Cardiac muscle cell (in vitro differentiated cells and primary cell): ENCODE results near the gene GNG7. TPM values are rescaled to one million over a fixed set of nuclear protein-coding genes. Genes with fewer than 3 reads are reported as not detected.
A peak's percentile ranks its signal among the peaks of the same experiment; 100 is the strongest.
"Not testable (repeated sequence)": the region's sequence is repeated elsewhere in the genome, so short reads cannot be mapped to it uniquely, and the experiment has no call there.

ENCODE experiments used
- DNase-seq, 2 donors: peaks; one replicate each; pipeline versions ENCODE4 v3.0.0 to v3.0.0-alpha.2; 2010 to 2017; ENCODE audit warnings: low read depth in 1 of 2, low spot score in 1 of 2
- H3K27ac ChIP-seq: fragments of 200-600 bp; sonication (generic); 2 replicates; pipeline ENCODE4 v1.5.1; 2016
- H3K27me3 ChIP-seq: fragments of 200-600 bp; sonication (generic); 2 replicates; pipeline ENCODE4 v1.6.0; 2016; ENCODE audit warnings: control low read depth
- H3K36me3 ChIP-seq: fragments of 200-600 bp; sonication (generic); 2 replicates; pipeline ENCODE4 v1.5.1; 2016; ENCODE audit warnings: control low read depth
- H3K4me1 ChIP-seq: fragments of 200-600 bp; sonication (generic); 2 replicates; pipeline ENCODE4 v1.8.1; 2017; ENCODE audit warnings: low read depth, mild to moderate bottlenecking, mixed run types
- H3K4me3 ChIP-seq: fragments of 200-600 bp; sonication (generic); 2 replicates; pipeline ENCODE4 v1.5.1; 2016; ENCODE audit warnings: mild to moderate bottlenecking
- H3K9me3 ChIP-seq: fragments of 200-600 bp; sonication (generic); 2 replicates; pipeline ENCODE4 v1.5.1; 2017; ENCODE audit warnings: low read depth, mild to moderate bottlenecking, control low read depth
- CTCF ChIP-seq: IDR thresholded peaks from 2 replicates; pipeline ENCODE4 v1.5.1; 2012; ENCODE audit warnings: low read depth, mild to moderate bottlenecking, low read length
- polyA plus RNA-seq: library from polyadenylated mRNA; unstranded; fragments of >200 nt; fragmentation: Nextera tagmentation; extraction: Ambion mirVana; gene quantifications from 2 replicates; pipeline ENCODE4 v1.2.1, GENCODE V29; 2016
- total RNA-seq: library from RNA; depleted of rRNA; stranded (reverse); fragments of >200 nt; gene quantifications from 2 replicates; pipeline ENCODE4 v1.2.3, GENCODE V29; 2016

The GNG7 gene
- total and polyA plus RNA-seq, 2 experiments from 2014 or later: 20.4 to 24.8 TPM

DNA sequence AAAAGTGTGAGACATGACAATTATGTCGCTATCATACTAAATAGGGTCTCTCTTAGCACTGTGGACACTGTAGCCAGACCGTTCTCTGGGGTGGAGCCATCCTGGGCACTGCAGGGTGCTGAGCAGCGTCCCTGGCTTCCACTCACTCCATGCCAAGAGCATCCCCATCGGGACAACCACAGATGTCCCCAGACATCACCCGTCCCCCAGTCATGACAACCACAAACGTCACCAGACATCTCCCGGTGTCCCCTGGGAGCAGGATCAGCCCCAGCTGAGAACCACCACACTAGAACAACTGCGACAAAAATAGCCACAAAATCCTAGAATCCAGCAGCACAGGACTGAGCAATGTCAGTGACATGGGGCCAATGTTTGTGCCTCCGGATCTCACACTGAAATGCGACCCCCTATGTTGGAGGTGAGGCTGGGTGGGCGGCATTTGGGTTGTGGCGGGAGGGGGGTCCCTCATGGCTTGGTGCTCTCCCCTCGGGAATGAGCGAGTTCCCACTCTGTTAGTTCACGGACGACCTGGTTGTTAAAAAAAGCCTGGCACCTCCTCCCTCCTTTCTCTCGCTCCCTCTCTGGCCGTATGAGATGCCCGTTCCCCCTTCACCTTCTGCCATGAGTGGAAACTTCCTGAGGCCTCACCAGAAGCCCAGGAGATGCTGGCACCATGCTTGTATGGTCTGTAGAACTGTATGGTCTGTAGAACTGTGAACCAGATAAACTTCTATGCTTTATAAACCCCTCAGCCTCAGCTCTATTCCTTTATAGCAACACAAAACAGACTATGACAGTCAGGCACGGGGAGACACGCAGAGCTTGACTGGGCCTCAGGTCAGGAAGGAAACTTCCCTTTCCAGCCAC lies 132.7 kb downstream of the GNG7 start:
- no peaks in the 10 kb centered on the region for H3K9me3 ChIP-seq
- no peak for DNase-seq
- no peak for TF ChIP-seq CTCF
- H3K27me3 ChIP-seq: no peaks in the 10 kb centered on the region
- no peaks in the 10 kb centered on the region for H3K4me1 ChIP-seq
- H3K4me3 ChIP-seq: no peak overlapping the region
- no peaks in the 10 kb centered on the region for H3K36me3 ChIP-seq
- no peak overlapping the region for H3K27ac ChIP-seq

DNA sequence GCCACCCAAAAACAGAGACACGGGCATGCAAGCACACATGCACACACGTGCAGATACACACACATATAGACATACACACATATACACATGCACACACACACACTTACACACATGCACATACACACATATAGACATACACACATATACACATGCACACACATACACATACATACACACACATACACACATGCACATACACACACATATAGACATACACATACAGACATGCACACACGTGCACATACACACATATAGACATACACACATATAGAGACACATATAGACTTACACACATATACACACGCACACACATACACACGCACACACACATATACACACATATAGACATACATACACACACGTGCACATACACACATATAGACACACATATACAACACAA lies 134.5 kb downstream of the GNG7 start:
- Histone ChIP-seq H3K4me3 (no peak overlapping the region), H3K36me3 (no peaks in the 10 kb centered on the region), H3K4me1 (no peaks in the 10 kb centered on the region), H3K27ac (no peak overlapping the region), H3K27me3 (no peaks in the 10 kb centered on the region), H3K9me3 (no peaks in the 10 kb centered on the region)
- no peak for DNase-seq
- TF ChIP-seq CTCF: no peak

DNA sequence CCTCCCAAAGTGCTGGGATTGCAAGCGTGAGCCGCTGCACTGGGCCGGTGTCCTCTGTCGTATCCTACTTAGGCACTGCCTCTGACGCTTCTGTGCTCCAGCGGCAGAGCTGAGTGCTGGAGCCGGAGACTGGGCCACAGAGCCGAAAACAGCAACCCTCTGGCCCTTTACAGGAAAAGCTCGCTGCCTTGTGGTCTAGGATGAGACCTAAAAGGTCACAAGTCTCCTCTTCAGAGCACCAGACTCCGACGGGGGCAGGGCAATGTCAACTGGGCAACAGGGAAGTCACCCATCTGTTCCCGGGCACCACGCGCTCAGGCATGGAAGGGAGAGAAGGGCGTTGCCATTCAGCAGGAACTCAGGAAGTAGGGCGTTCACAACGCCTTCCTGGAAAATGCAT lies 134.9 kb downstream of the GNG7 start:
- Histone ChIP-seq H3K27me3 (no peaks in the 10 kb centered on the region), H3K36me3 (no peaks in the 10 kb centered on the region), H3K9me3 (no peaks in the 10 kb centered on the region), H3K4me1 (no peaks in the 10 kb centered on the region), H3K27ac (peak overlapping the region; percentile 58), H3K4me3 (no peak overlapping the region)
- no peak for DNase-seq
- no peak for TF ChIP-seq CTCF

GRCh38 chr19:2563546-2563945 lies 138.9 kb downstream of the GNG7 start:
- H3K4me3 ChIP-seq, H3K27ac ChIP-seq, H3K27me3 ChIP-seq, H3K4me1 ChIP-seq, H3K9me3 ChIP-seq, H3K36me3 ChIP-seq, DNase-seq: not testable (repeated sequence)

DNA sequence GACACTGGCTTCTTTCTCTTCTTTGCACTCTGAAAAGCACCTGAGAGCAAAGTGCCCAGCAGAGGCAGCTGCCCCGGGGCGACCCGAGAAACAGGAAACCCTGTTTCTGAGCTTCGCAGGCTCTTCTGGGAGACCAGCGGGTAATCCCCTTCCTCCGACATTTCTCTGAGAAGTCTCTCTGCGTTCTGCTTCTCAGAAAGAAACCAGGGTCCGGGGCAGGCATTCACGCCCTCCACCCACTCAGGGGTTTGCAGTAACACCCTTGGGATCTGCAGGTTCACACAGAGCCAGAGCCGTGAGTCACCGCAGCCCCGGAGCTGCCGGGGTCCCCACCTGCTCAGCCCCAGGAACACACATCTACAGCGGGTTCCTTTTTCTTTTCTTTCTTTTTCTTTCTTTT lies 140.6 kb downstream of the GNG7 start:
- TF ChIP-seq CTCF: no peak
- H3K36me3 ChIP-seq: no peaks in the 10 kb centered on the region
- H3K4me3 ChIP-seq: no peak overlapping the region
- no peak overlapping the region for H3K27ac ChIP-seq
- H3K9me3 ChIP-seq: no peaks in the 10 kb centered on the region
- H3K27me3 ChIP-seq: no peaks in the 10 kb centered on the region
- DNase-seq: no peak
- no peaks in the 10 kb centered on the region for H3K4me1 ChIP-seq

- no peak for TF ChIP-seq CTCF
- H3K27me3 ChIP-seq: no peaks in the 10 kb centered on the region
- H3K9me3 ChIP-seq: no peaks in the 10 kb centered on the region
- no peaks in the 10 kb centered on the region for H3K4me1 ChIP-seq
- DNase-seq: no peak
- no peaks in the 10 kb centered on the region for H3K36me3 ChIP-seq
- H3K4me3 ChIP-seq: no peak overlapping the region
- H3K27ac ChIP-seq: no peak overlapping the region
Measured at GRCh38 chr19:2561221-2561620, 141.3 kb downstream of the GNG7 start.
